ENCODE measurements around the gene PBX1. TPM values are rescaled to one million over a fixed set of nuclear protein-coding genes. Genes with fewer than 3 reads are reported as not detected.
A peak's percentile ranks its signal among the peaks of the same experiment; 100 is the strongest.

PBX1 gene
- total and polyA plus RNA-seq, 10 of the 15 experiments (the other 5 are each of a cell fraction or from before 2014, with no cell fraction given), result 0.05 to 0.28 (median 0.11) TPM; not detected in 5

GRCh38 chr1:164716992-164717703 is 158.2 kb downstream of the PBX1 start:
- in situ Hi-C loops (cut with MboI) (no loop called here), intact Hi-C loops (cut with micrococcal nuclease; ENCODE audit: unreplicated experiment) (no loop called here)
- H3K4me3 ChIP-seq, result no peak overlapping the region
- no peak overlapping the region for H2AFZ ChIP-seq (ENCODE audit: control insufficient read depth, low read depth, low read length)
- H3K9me3 ChIP-seq (replicated peaks; ENCODE audit: control insufficient read depth, insufficient read depth, low read length), result no peaks in the 10 kb centered on the region
- no TSS peak for BruUV-seq (replicated peaks)
- ChIA-PET CTCF (no interaction called here), RAD21 (ENCODE audit: unreplicated experiment) (no interaction called here), POLR2A (no interaction called here), SMC1A (ENCODE audit: uncharacterized antibody, unreplicated experiment) (no interaction called here)
- FAIRE-seq (no peak), ATAC-seq (peak; percentile 93), DNase-seq (ENCODE audit: low read depth, low spot score) (no peak)
- H3K27me3 ChIP-seq (replicated peaks in 1 of 2; ENCODE audit: control insufficient read depth in 2 of 2, insufficient read depth in 2 of 2, low read length in 1 of 2), result no peaks in the 10 kb centered on the region
- H3K79me2 ChIP-seq (ENCODE audit: control insufficient read depth, insufficient read depth, low read length), result no peaks in the 10 kb centered on the region
- H3K4me1 ChIP-seq (ENCODE audit: control insufficient read depth, insufficient read depth, low read length), result no peaks in the 10 kb centered on the region
- no peaks in the 10 kb centered on the region for H3K36me3 ChIP-seq (ENCODE audit: control insufficient read depth in 2 of 2, insufficient read depth in 2 of 2, low read length in 1 of 2)
- WGBS (ENCODE audit: insufficient coverage, insufficient replicate concordance, low lambda C conversion rate, missing lambda C conversion rate), result 27% methylated on average over 8 of the region's 8 CpGs
- no peaks in the 10 kb centered on the region for H4K20me1 ChIP-seq (ENCODE audit: control insufficient read depth, insufficient read depth)
- TF ChIP-seq IRF5 (IDR thresholded peaks at IDR 0.05; ENCODE audit: borderline replicate concordance) (no peak), IRF4 (IDR thresholded peaks at IDR 0.05; ENCODE audit: low read depth, low read length) (peak; percentile 42; the same call in 1 of the 2 replicates), NKRF (conservative IDR thresholded peaks at IDR 0.05) (no peak), ZNF384 (IDR thresholded peaks at IDR 0.05; ENCODE audit: borderline replicate concordance, low read depth, low read length) (no peak), ZBED1 (IDR thresholded peaks at IDR 0.05; ENCODE audit: borderline replicate concordance) (no peak), DPF2 (IDR thresholded peaks at IDR 0.05) (peak; percentile 62; the same call in 1 of the 2 replicates), MEF2B (IDR thresholded peaks at IDR 0.05; ENCODE audit: partially characterized antibody, poor library complexity, severe bottlenecking) (no peak), SPI1 (IDR thresholded peaks at IDR 0.05; ENCODE audit: borderline replicate concordance, insufficient read depth, low read depth, low read length) (peak; percentile 79), IKZF1 (conservative IDR thresholded peaks at IDR 0.05) (no peak), BMI1 (IDR thresholded peaks at IDR 0.05; ENCODE audit: borderline replicate concordance) (no peak), MYB (IDR thresholded peaks at IDR 0.05; ENCODE audit: borderline replicate concordance, low read depth, low read length) (no peak), HDAC6 (IDR thresholded peaks at IDR 0.05; ENCODE audit: unreplicated experiment) (no peak), BCL3 (IDR thresholded peaks at IDR 0.05; ENCODE audit: borderline replicate concordance, insufficient read depth, low read depth, low read length, poor library complexity, severe bottlenecking) (no peak), JUNB (IDR thresholded peaks at IDR 0.05) (peak; percentile 35; the same call in 1 of the 2 replicates), SUZ12 (IDR thresholded peaks at IDR 0.05; ENCODE audit: unreplicated experiment) (no peak)
- H3K9ac ChIP-seq (ENCODE audit: control insufficient read depth, insufficient read depth, low read length), result no peak overlapping the region
- H3K27ac ChIP-seq (ENCODE audit: control insufficient read depth, insufficient read depth), result no peak overlapping the region
- no peak overlapping the region for H3K4me2 ChIP-seq (ENCODE audit: control insufficient read depth, insufficient read depth)
